ENCODE measurements around the gene GABBR2. TPM values are rescaled to one million over a fixed set of nuclear protein-coding genes. Genes with fewer than 3 reads are reported as not detected.
"Not testable (repeated sequence)": the region's sequence is repeated elsewhere in the genome, so short reads cannot be mapped to it uniquely, and the experiment has no call there.

The GABBR2 gene
- total RNA-seq, 1 experiment from 2014 or later: 0.33 TPM

GRCh38 chr9:98285446-98285845 lies 423.3 kb downstream of the GABBR2 start:
- CTCF ChIA-PET: no interaction called here
- no peaks in the 10 kb centered on the region for H3K36me3 Mint-ChIP-seq (ENCODE audit: insufficient read depth, unreplicated experiment)
- H3K4me1 Mint-ChIP-seq (ENCODE audit: low read depth, unreplicated experiment): peaks cover 8% of the 10 kb centered on the region
- intact Hi-C loops (cut with micrococcal nuclease; ENCODE audit: unreplicated experiment): no loop called here
- no peak overlapping the region for H3K4me3 Mint-ChIP-seq (ENCODE audit: low read depth, unreplicated experiment)
- TF ChIP-seq CTCF (IDR thresholded peaks at IDR 0.05; ENCODE audit: unreplicated experiment): no peak
- BruUV-seq (replicated peaks): no TSS peak
- no peaks in the 10 kb centered on the region for H3K9me3 Mint-ChIP-seq (ENCODE audit: low read depth, unreplicated experiment)
- no peak for DNase-seq
- peaks cover 30% of the 10 kb centered on the region for H3K27me3 Mint-ChIP-seq (ENCODE audit: unreplicated experiment)
- H3K27ac Mint-ChIP-seq (ENCODE audit: unreplicated experiment): no peak overlapping the region

- H3K36me3 Mint-ChIP-seq (ENCODE audit: insufficient read depth, unreplicated experiment): no peaks in the 10 kb centered on the region
- DNase-seq: no peak
- H3K27me3 Mint-ChIP-seq (ENCODE audit: unreplicated experiment): peaks cover 36% of the 10 kb centered on the region
- CTCF ChIA-PET: no interaction called here
- no peak overlapping the region for H3K27ac Mint-ChIP-seq (ENCODE audit: unreplicated experiment)
- no peaks in the 10 kb centered on the region for H3K9me3 Mint-ChIP-seq (ENCODE audit: low read depth, unreplicated experiment)
- no peak for TF ChIP-seq CTCF (IDR thresholded peaks at IDR 0.05; ENCODE audit: unreplicated experiment)
- H3K4me3 Mint-ChIP-seq (ENCODE audit: low read depth, unreplicated experiment): no peak overlapping the region
- BruUV-seq (replicated peaks): no TSS peak
- intact Hi-C loops (cut with micrococcal nuclease; ENCODE audit: unreplicated experiment): no loop called here
- H3K4me1 Mint-ChIP-seq (ENCODE audit: low read depth, unreplicated experiment): peaks cover 8% of the 10 kb centered on the region
Observed at GRCh38 chr9:98284754-98285153, 424.0 kb downstream of the GABBR2 start.

- intact Hi-C loops (cut with micrococcal nuclease; ENCODE audit: unreplicated experiment); H3K9me3 Mint-ChIP-seq (ENCODE audit: low read depth, unreplicated experiment); H3K4me3 Mint-ChIP-seq (ENCODE audit: low read depth, unreplicated experiment); H3K27ac Mint-ChIP-seq (ENCODE audit: unreplicated experiment); DNase-seq; BruUV-seq (replicated peaks); H3K4me1 Mint-ChIP-seq (ENCODE audit: low read depth, unreplicated experiment); H3K36me3 Mint-ChIP-seq (ENCODE audit: insufficient read depth, unreplicated experiment): not testable (repeated sequence)
- peaks cover 52% of the 10 kb centered on the region for H3K27me3 Mint-ChIP-seq (ENCODE audit: unreplicated experiment)
- CTCF ChIA-PET: interaction anchor here (0.6 kb wide), 1 partner anchor 12 kb away, joined by 3 read pairs; no protein-coding TSS in a partner anchor
Observed at GRCh38 chr9:98283143-98283542, 425.6 kb downstream of the GABBR2 start.

- DNase-seq: no peak
- TF ChIP-seq CTCF (IDR thresholded peaks at IDR 0.05; ENCODE audit: unreplicated experiment): no peak
- BruUV-seq (replicated peaks): no TSS peak
- intact Hi-C loops (cut with micrococcal nuclease; ENCODE audit: unreplicated experiment): no loop called here
- no peaks in the 10 kb centered on the region for H3K36me3 Mint-ChIP-seq (ENCODE audit: insufficient read depth, unreplicated experiment)
- no peaks in the 10 kb centered on the region for H3K9me3 Mint-ChIP-seq (ENCODE audit: low read depth, unreplicated experiment)
- CTCF ChIA-PET: no interaction called here
- H3K4me1 Mint-ChIP-seq (ENCODE audit: low read depth, unreplicated experiment): peaks cover 8% of the 10 kb centered on the region
- H3K27ac Mint-ChIP-seq (ENCODE audit: unreplicated experiment): no peak overlapping the region
- H3K4me3 Mint-ChIP-seq (ENCODE audit: low read depth, unreplicated experiment): no peak overlapping the region
- H3K27me3 Mint-ChIP-seq (ENCODE audit: unreplicated experiment): peaks cover 56% of the 10 kb centered on the region
Observed at GRCh38 chr9:98281281-98281680, 427.5 kb downstream of the GABBR2 start.

- no peaks in the 10 kb centered on the region for H3K9me3 Mint-ChIP-seq (ENCODE audit: low read depth, unreplicated experiment)
- DNase-seq: no peak
- peaks cover 8% of the 10 kb centered on the region for H3K4me1 Mint-ChIP-seq (ENCODE audit: low read depth, unreplicated experiment)
- no peak overlapping the region for H3K27ac Mint-ChIP-seq (ENCODE audit: unreplicated experiment)
- no peak for TF ChIP-seq CTCF (IDR thresholded peaks at IDR 0.05; ENCODE audit: unreplicated experiment)
- H3K36me3 Mint-ChIP-seq (ENCODE audit: insufficient read depth, unreplicated experiment): no peaks in the 10 kb centered on the region
- no peak overlapping the region for H3K4me3 Mint-ChIP-seq (ENCODE audit: low read depth, unreplicated experiment)
- no TSS peak for BruUV-seq (replicated peaks)
- peaks cover 56% of the 10 kb centered on the region for H3K27me3 Mint-ChIP-seq (ENCODE audit: unreplicated experiment)
- intact Hi-C loops (cut with micrococcal nuclease; ENCODE audit: unreplicated experiment): no loop called here
- CTCF ChIA-PET: no interaction called here
Observed at GRCh38 chr9:98280574-98280973, 428.2 kb downstream of the GABBR2 start.
